HCT116 (cell line): ENCODE results near the gene RAPGEF6. TPM values are rescaled to one million over a fixed set of nuclear protein-coding genes. Genes with fewer than 3 reads are reported as not detected.

Source experiments
- ATAC-seq: fragments of 200-7000 bp; cut with Tn5 transposase; 2 replicates; pipeline ENCODE4 v1.9.1; 2020; ENCODE audit warnings: mild to moderate bottlenecking, moderate library complexity
- BruUV-seq: library from RNA; stranded (reverse); fragments of 400-500 nt; replicated peaks from 2 replicates; lab custom pipeline; 2021; lab: Mats Ljungman, UMichigan
- CTCF ChIA-PET: fragments of 300-600 bp; sonication (Branson Sonifier 250); formaldehyde crosslinking; loops from one replicate; lab custom pipeline; 2021; ENCODE audit warnings: antibody characterized with exemption; lab: Charles Lee
- POLR2A ChIA-PET: fragments of 300-600, 350-600 bp; sonication (Branson Sonifier 250); formaldehyde crosslinking; loops from one replicate; lab custom pipeline; 2021; ENCODE audit warnings: antibody characterized with exemption; lab: Charles Lee
- RAD21 ChIA-PET, 2 experiments: fragments of 300-600 bp; sonication (Branson Sonifier 250); formaldehyde crosslinking; loops; one replicate each; lab custom pipeline; 2023; ENCODE audit warnings: low total read pairs in 2 of 2; ENCODE audit not compliant: uncharacterized antibody in 2 of 2, unreplicated experiment in 2 of 2, low non-redundant PET in 1 of 2; lab: Charles Lee
- DNase-seq: peaks from one replicate; pipeline ENCODE4 v3.0.0-alpha.2; 2010; ENCODE audit warnings: low read depth, low spot score
- H2AFZ ChIP-seq: fragments of 200-600 bp; shearing (Covaris generic), sonication (generic); 2 replicates; pipeline ENCODE4 v1.6.1; 2017; ENCODE audit warnings: low read depth, mixed run types, mixed read lengths, antibody characterized with exemption, low read length; ENCODE audit not compliant: poor library complexity, severe bottlenecking
- H3K27ac ChIP-seq: 2 replicates; pipeline ENCODE4 v1.5.1; 2012; ENCODE audit warnings: low read depth, low read length
- H3K27me3 ChIP-seq: fragments of 200-600 bp; sonication (generic); 2 replicates; pipeline ENCODE4 v1.6.1; 2016; ENCODE audit warnings: mixed run types, low read length, mixed read lengths; ENCODE audit not compliant: insufficient read depth
- H3K36me3 ChIP-seq, 2 experiments: fragments of 200-500 bp in 1 of 2; fragments of 200-600 bp in 1 of 2; sonication (Bioruptor generic) in 1 of 2; sonication (generic) in 1 of 2; 2 replicates each; pipeline versions ENCODE4 v1.5.1 to v1.6.1; 2014 to 2016; ENCODE audit warnings: low read length in 2 of 2, inconsistent platforms in 1 of 2, mixed read lengths in 1 of 2, mixed run types in 1 of 2; ENCODE audit not compliant: insufficient read depth in 2 of 2, control insufficient read depth in 1 of 2
- H3K4me1 ChIP-seq, 2 experiments: fragments of 200-600 bp in 1 of 2; sonication (generic) in 1 of 2; 2 replicates each; pipeline versions ENCODE4 v1.5.1 to v1.6.1; 2012 to 2017; ENCODE audit warnings: low read length in 2 of 2, inconsistent platforms in 1 of 2, mild to moderate bottlenecking in 1 of 2, mixed read lengths in 1 of 2, mixed run types in 1 of 2, moderate library complexity in 1 of 2; ENCODE audit not compliant: insufficient read depth in 2 of 2, control insufficient read depth in 1 of 2
- H3K4me2 ChIP-seq: fragments of 200-600 bp; sonication (generic); 2 replicates; pipeline ENCODE4 v1.6.1; 2017; ENCODE audit warnings: mixed run types, low read length, mixed read lengths
- H3K4me3 ChIP-seq, 2 experiments: fragments of 200-600 bp in 1 of 2; sonication (generic) in 1 of 2; replicated peaks in 1 of 2; 2 replicates each; pipeline ENCODE4 v1.5.1; 2011 to 2016; ENCODE audit warnings: low read length in 2 of 2, control low read depth in 1 of 2, low read depth in 1 of 2, mild to moderate bottlenecking in 1 of 2, mixed read lengths in 1 of 2, mixed run types in 1 of 2
- H3K79me2 ChIP-seq: fragments of 200-600 bp; sonication (generic); 2 replicates; pipeline ENCODE4 v1.6.1; 2017; ENCODE audit warnings: mild to moderate bottlenecking, mixed run types, low read length, moderate library complexity, mixed read lengths; ENCODE audit not compliant: insufficient read depth
- H3K9ac ChIP-seq: fragments of 200-600 bp; sonication (generic); 2 replicates; pipeline ENCODE4 v1.6.1; 2016; ENCODE audit warnings: low read length, mixed read lengths
- H3K9me2 ChIP-seq: fragments of 200-600 bp; sonication (generic), shearing (Covaris generic); 2 replicates; pipeline ENCODE4 v1.6.1; 2017; ENCODE audit warnings: mixed run types, mild to moderate bottlenecking, moderate library complexity; ENCODE audit not compliant: insufficient read depth
- H3K9me3 ChIP-seq, 2 experiments: fragments of 200-500 bp in 1 of 2; fragments of 200-600 bp in 1 of 2; sonication (Bioruptor generic) in 1 of 2; sonication (generic) in 1 of 2; 2 replicates each; pipeline ENCODE4 v1.6.1; 2014 to 2017; ENCODE audit warnings: low read length in 2 of 2, mixed read lengths in 2 of 2, inconsistent platforms in 1 of 2, low read depth in 1 of 2, mild to moderate bottlenecking in 1 of 2, mixed run types in 1 of 2, moderate library complexity in 1 of 2; ENCODE audit not compliant: control insufficient read depth in 1 of 2, insufficient read depth in 1 of 2
- H4K20me1 ChIP-seq: fragments of 200-600 bp; sonication (generic), shearing (Covaris generic); 2 replicates; pipeline ENCODE4 v1.6.1; 2017; ENCODE audit warnings: mixed run types, mild to moderate bottlenecking, moderate library complexity; ENCODE audit not compliant: insufficient read depth
- CEBPB ChIP-seq: IDR thresholded peaks from 2 replicates; pipeline ENCODE4 v1.6.1; 2012; ENCODE audit warnings: low read depth
- CTCF ChIP-seq, 3 experiments: fragments of 200-600 bp in 1 of 3; sonication (generic) in 1 of 3; IDR thresholded peaks in 2 of 3; conservative IDR thresholded peaks in 1 of 3; 2 replicates each; pipeline ENCODE4 v1.5.1; 2012 to 2017; ENCODE audit warnings: low read depth in 2 of 3, low read length in 2 of 3, antibody characterized with exemption in 1 of 3, borderline replicate concordance in 1 of 3, control low read depth in 1 of 3, mild to moderate bottlenecking in 1 of 3, mixed read lengths in 1 of 3, mixed run types in 1 of 3, moderate library complexity in 1 of 3; ENCODE audit not compliant: insufficient read depth in 1 of 3
- RAD21 ChIP-seq: IDR thresholded peaks from 2 replicates; pipeline ENCODE4 v1.6.1; 2012; ENCODE audit warnings: low read depth, mild to moderate bottlenecking
- REST ChIP-seq: IDR thresholded peaks from 2 replicates; pipeline ENCODE4 v1.6.1; 2012; ENCODE audit warnings: low read depth
- TCF7L2 ChIP-seq: IDR thresholded peaks from 2 replicates; pipeline ENCODE4 v1.7.0; 2011; ENCODE audit warnings: borderline replicate concordance, inconsistent platforms; ENCODE audit not compliant: insufficient read depth, insufficient read length; ENCODE audit errors: extremely low read depth
- YY1 ChIP-seq: IDR thresholded peaks from 2 replicates; pipeline ENCODE4 v1.6.1; 2011; ENCODE audit warnings: low read length, low read depth, moderate library complexity, mild to moderate bottlenecking; ENCODE audit not compliant: insufficient replicate concordance; ENCODE audit errors: extremely low read depth
- intact Hi-C: fragments of 100-400 bp; cut with micrococcal nuclease; formaldehyde crosslinking; loops from 2 replicates; pipeline ENCODE4 v1.10.0; 2022
- total RNA-seq: library from RNA; stranded (reverse); gene quantifications from one replicate; pipeline ENCODE4 v1.2.1, GENCODE V29; 2021; ENCODE audit not compliant: unreplicated experiment
- TF ChIP-seq, protein P1 (sequence below): IDR thresholded peaks from 2 replicates; pipeline ENCODE4 v1.6.1; 2012

The RAPGEF6 gene
- total RNA-seq, 1 experiment from 2014 or later: 18.4 TPM

DNA sequence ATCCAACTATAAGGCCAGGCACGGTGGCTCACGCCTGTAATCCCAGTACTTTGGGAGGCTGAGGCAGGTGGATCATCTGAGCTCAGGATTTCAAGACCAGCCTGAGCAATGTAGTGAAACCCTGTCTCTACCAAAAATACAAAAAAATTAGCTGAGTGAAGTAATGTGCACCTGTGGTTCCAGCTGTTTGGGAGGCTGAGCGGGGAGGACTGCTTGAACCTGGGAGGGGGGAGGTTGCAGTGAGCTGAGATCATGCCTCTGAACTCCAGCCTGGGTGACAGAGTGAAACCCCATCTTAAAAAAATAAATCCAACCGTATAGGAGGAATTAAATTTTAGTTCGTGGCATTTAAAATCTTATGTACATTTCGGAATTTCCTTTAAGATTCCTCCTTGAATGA, 247.8 kb downstream of the RAPGEF6 start (continued):
- TF ChIP-seq CTCF (IDR thresholded peaks at IDR 0.05 in 2 of 3, conservative IDR thresholded peaks at IDR 0.05 in 1 of 3; ENCODE audit: borderline replicate concordance in 1 of 3, insufficient read depth in 1 of 3, low read depth in 2 of 3, low read length in 2 of 3) (no peak), RAD21 (no peak), CEBPB (no peak), TCF7L2 (no peak)
- TF ChIP-seq, protein P1, sequence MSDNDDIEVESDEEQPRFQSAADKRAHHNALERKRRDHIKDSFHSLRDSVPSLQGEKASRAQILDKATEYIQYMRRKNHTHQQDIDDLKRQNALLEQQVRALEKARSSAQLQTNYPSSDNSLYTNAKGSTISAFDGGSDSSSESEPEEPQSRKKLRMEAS: no peak

DNA sequence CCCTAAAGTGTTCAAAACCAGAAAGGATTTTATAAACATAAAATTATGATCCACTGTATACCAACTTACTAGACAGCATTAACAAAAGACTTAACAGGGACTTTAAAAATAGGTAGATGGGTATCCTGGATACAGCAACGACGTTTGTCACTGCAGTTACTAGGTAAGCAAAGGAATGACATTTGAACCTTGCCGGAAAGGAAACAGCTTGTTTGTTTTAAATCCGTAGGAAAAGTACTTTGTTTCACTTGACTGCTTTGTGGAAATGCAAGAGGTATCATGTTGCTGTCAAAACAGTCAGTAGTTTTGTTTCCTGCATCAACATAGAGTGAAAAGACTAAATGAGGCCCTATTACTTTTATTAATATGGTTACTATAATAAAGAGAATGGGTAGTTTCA, 248.2 kb downstream of the RAPGEF6 start:
- no peak overlapping the region for H3K9ac ChIP-seq
- H3K4me3 ChIP-seq: no peak overlapping the region
- no peak overlapping the region for H3K4me2 ChIP-seq
- POLR2A ChIA-PET: no interaction called here
- no peaks in the 10 kb centered on the region for H3K27me3 ChIP-seq
- no peaks in the 10 kb centered on the region; the same call in 1 of the 2 replicates for H3K79me2 ChIP-seq
- ATAC-seq (no peak), DNase-seq (no peak)
- intact Hi-C loops: loop anchor here (10.0 kb wide), 1 partner anchor 1482 kb away; the partner anchor contains the start of gene CHSY3
- H3K9me2 ChIP-seq: no peaks in the 10 kb centered on the region
- BruUV-seq: TSS peak; percentile 34
- H3K27ac ChIP-seq: no peak overlapping the region
- no peaks in the 10 kb centered on the region for H3K9me3 ChIP-seq
- no peaks in the 10 kb centered on the region for H4K20me1 ChIP-seq
- H3K4me1 ChIP-seq: peaks cover 0 to 5% of the 10 kb centered on the region in 2 experiments; a peak in 1 of 4 replicates
- CTCF ChIA-PET: no interaction called here
- H2AFZ ChIP-seq: no peak overlapping the region
- no peak for TF ChIP-seq REST
- TF ChIP-seq YY1: no peak
- no peak for TF ChIP-seq CEBPB
- H3K36me3 ChIP-seq: peaks cover 4% of the 10 kb centered on the region in 2 experiments; a peak in 2 of 4 replicates
- RAD21 ChIA-PET: no interaction called here
